ENCODE measurements around the gene MYPN.
"Not testable (repeated sequence)": the region's sequence is repeated elsewhere in the genome, so short reads cannot be mapped to it uniquely, and the experiment has no call there.

The MYPN gene

GRCh38 chr10:68233046-68233445 is 123.8 kb downstream of the MYPN start:
- no peak for DNase-seq

- DNase-seq: no peak
These were observed 125.8 kb downstream of the MYPN start for GRCh38 chr10:68235111-68235510.

GRCh38 chr10:68235581-68235980 is 126.3 kb downstream of the MYPN start:
- DNase-seq: no peak

GRCh38 chr10:68237173-68237572 is 127.9 kb downstream of the MYPN start:
- DNase-seq: no peak

- no peak for DNase-seq
These were observed 129.1 kb downstream of the MYPN start for GRCh38 chr10:68238371-68238770.

- DNase-seq: no peak
These were observed 129.8 kb downstream of the MYPN start for GRCh38 chr10:68239069-68239468.

- DNase-seq: no peak
These were observed 130.4 kb downstream of the MYPN start for GRCh38 chr10:68239596-68240150.

- DNase-seq: no peak
These were observed 132.8 kb downstream of the MYPN start for GRCh38 chr10:68242051-68242450.

GRCh38 chr10:68246397-68246796 is 137.1 kb downstream of the MYPN start:
- DNase-seq: not testable (repeated sequence)

- DNase-seq: no peak
These were observed 138.6 kb downstream of the MYPN start for GRCh38 chr10:68247931-68248330.

- DNase-seq: no peak
These were observed 140.0 kb downstream of the MYPN start for GRCh38 chr10:68249297-68249696.

GRCh38 chr10:68251151-68251550 is 141.9 kb downstream of the MYPN start:
- DNase-seq: no peak

- DNase-seq: no peak
These were observed 142.6 kb downstream of the MYPN start for GRCh38 chr10:68251625-68252495.

- no peak for DNase-seq
These were observed 144.1 kb downstream of the MYPN start for GRCh38 chr10:68253346-68253745.

GRCh38 chr10:68261132-68261856 is 152.0 kb downstream of the MYPN start:
- DNase-seq: no peak

Measured in CD4-positive, alpha-beta T cell treated with Interleukin-21 for 1 hour (primary cell).